Lung (tissue), 12 donors: ENCODE results near the gene KIZ. TPM values are rescaled to one million over a fixed set of nuclear protein-coding genes. Genes with fewer than 3 reads are reported as not detected.

Experiments used
- ATAC-seq: fragments of 200-7000 bp; cut with Tn5 transposase; one replicate; pipeline ENCODE4 v1.9.1; 2020; ENCODE audit warnings: moderate number of reproducible peaks; ENCODE audit not compliant: insufficient read depth, low FRiP score
- DNase-seq, 3 donors: peaks; one replicate each; pipeline ENCODE4 v3.0.0-alpha.2; 2013 to 2017
- H3K27ac ChIP-seq, 2 donors: one replicate each; pipeline ENCODE4 v1.5.1; 2013; ENCODE audit warnings: mild to moderate bottlenecking in 2 of 2, moderate library complexity in 2 of 2, control low read depth in 1 of 2, inconsistent platforms in 1 of 2, low read depth in 1 of 2, low read length in 1 of 2
- H3K27me3 ChIP-seq, 3 donors: one replicate each; pipeline ENCODE4 v1.5.1; 2013; ENCODE audit warnings: low read length in 2 of 3; ENCODE audit not compliant: control insufficient read depth in 3 of 3, insufficient read depth in 3 of 3
- H3K36me3 ChIP-seq, 4 donors: one replicate each; pipeline ENCODE4 v1.5.1; 2013; ENCODE audit warnings: low read length in 4 of 4, mild to moderate bottlenecking in 1 of 4, moderate library complexity in 1 of 4; ENCODE audit not compliant: control insufficient read depth in 4 of 4, insufficient read depth in 4 of 4
- H3K4me1 ChIP-seq, 5 donors: one replicate each; pipeline ENCODE4 v1.5.1; 2013; ENCODE audit warnings: low read length in 5 of 5, mild to moderate bottlenecking in 2 of 5, moderate library complexity in 1 of 5; ENCODE audit not compliant: control insufficient read depth in 5 of 5, insufficient read depth in 5 of 5
- H3K4me3 ChIP-seq: one replicate; pipeline ENCODE4 v1.5.1; 2013; ENCODE audit warnings: mild to moderate bottlenecking, control low read depth, moderate library complexity
- H3K9ac ChIP-seq, 2 donors: one replicate each; pipeline ENCODE4 v1.5.1; 2013; ENCODE audit warnings: low read length in 2 of 2, control low read depth in 1 of 2; ENCODE audit not compliant: insufficient read depth in 1 of 2
- H3K9me3 ChIP-seq, 4 donors: one replicate each; pipeline ENCODE4 v1.5.1; 2013; ENCODE audit warnings: low read length in 3 of 4, mild to moderate bottlenecking in 1 of 4, moderate library complexity in 1 of 4; ENCODE audit not compliant: control insufficient read depth in 4 of 4, insufficient read depth in 3 of 4
- CTCF ChIP-seq: IDR thresholded peaks from 2 replicates; pipeline ENCODE4 v1.5.1; 2012; ENCODE audit warnings: mild to moderate bottlenecking; ENCODE audit errors: control extremely low read depth, extremely low read depth
- WGBS, 2 donors: extraction: QIAGEN DNeasy Blood & Tissue Kit; methylation state at CpG; one replicate each; pipeline ENCODE4 v1.1.7; 2013; 5-methylcytosine and 5-hydroxymethylcytosine counted together
- polyA plus RNA-seq, 2 donors: library from polyadenylated mRNA; stranded (reverse); fragments of 200-250 nt; gene quantifications; one replicate each; pipeline ENCODE4 v1.2.1, GENCODE V29; 2013
- total RNA-seq, 2 donors: library from RNA; depleted of rRNA in 1 of 2; stranded (reverse); fragments of >200 nt in 1 of 2; gene quantifications; one replicate each; pipeline ENCODE4 v1.2.1, GENCODE V29; 2014 to 2021
- donor health status: control.
- donor health status: control.
- donor health status: Bipolar disorder and iron deficiency.
- donor health status: healthy.
- donor health status: DM: yes; HTN: yes; CAD: no.

Gene KIZ
- total and polyA plus RNA-seq, 4 donors = 4.1 to 22.5 (median 9.1) TPM

- Histone ChIP-seq H3K9me3 (peaks cover 0 to 10% (median 0%) of the 10 kb centered on the region in 4 donors), H3K4me3 (no peak overlapping the region)
Observed at GRCh38 chr20:21273755-21274386, 148.0 kb downstream of the KIZ start.

GRCh38 chr20:21278829-21279228 is 152.9 kb downstream of the KIZ start:
- H3K9me3 ChIP-seq = peaks cover 0 to 6% (median 0%) of the 10 kb centered on the region in 4 donors
- TF ChIP-seq CTCF = no peak
- DNase-seq (no peak), ATAC-seq (no peak)
- 95% methylated on average over 2 of the region's 2 CpGs for WGBS, 2 donors
- H3K9ac ChIP-seq = no peak overlapping the region
- peaks cover 0 to 5% (median 4%) of the 10 kb centered on the region in 3 donors for H3K27me3 ChIP-seq
- no peak overlapping the region for H3K27ac ChIP-seq
- H3K4me3 ChIP-seq = no peak overlapping the region
- H3K4me1 ChIP-seq = no peaks in the 10 kb centered on the region
- H3K36me3 ChIP-seq = no peaks in the 10 kb centered on the region

More at GRCh38 chr20:21273755-21274386, 148.0 kb downstream of the KIZ start:
- no peak overlapping the region for H3K9ac ChIP-seq
- peaks cover 0 to 4% (median 0%) of the 10 kb centered on the region in 3 donors for H3K27me3 ChIP-seq
- no peak for TF ChIP-seq CTCF
- no peaks in the 10 kb centered on the region for H3K36me3 ChIP-seq
- H3K27ac ChIP-seq = no peak overlapping the region
- DNase-seq = no peak
- no peaks in the 10 kb centered on the region for H3K4me1 ChIP-seq
- WGBS, 2 donors = 69 to 85% methylated on average over 8 of the region's 8 CpGs
- no peak for ATAC-seq

- no peak for TF ChIP-seq CTCF
- no peak overlapping the region for H3K27ac ChIP-seq
- peaks cover 0 to 5% (median 0%) of the 10 kb centered on the region in 3 donors for H3K27me3 ChIP-seq
- no peak overlapping the region for H3K4me3 ChIP-seq
- 55 to 59% methylated on average over 7 of the region's 7 CpGs for WGBS, 2 donors
- no peak for DNase-seq
- no peaks in the 10 kb centered on the region for H3K4me1 ChIP-seq
- H3K36me3 ChIP-seq = no peaks in the 10 kb centered on the region
- ATAC-seq = no peak
- no peak overlapping the region for H3K9ac ChIP-seq
- peaks cover 0 to 3% (median 0%) of the 10 kb centered on the region in 4 donors for H3K9me3 ChIP-seq
Observed at GRCh38 chr20:21279706-21280521, 154.0 kb downstream of the KIZ start.
